Bronchial epithelial cell (primary cell): ENCODE results near the gene ZSCAN5A. TPM values are rescaled to one million over a fixed set of nuclear protein-coding genes. Genes with fewer than 3 reads are reported as not detected.
"Not testable (repeated sequence)": the region's sequence is repeated elsewhere in the genome, so short reads cannot be mapped to it uniquely, and the experiment has no call there.

Experiments used
- DNase-seq: peaks from one replicate; pipeline ENCODE4 v3.0.0-alpha.2; 2010; ENCODE audit warnings: low read depth
- FAIRE-seq: peaks from 2 replicates; lab custom pipeline; 2011; peaks lifted over from hg19 to GRCh38; lab: Jason Lieb, UNC
- H3K27me3 ChIP-seq: 2 replicates; pipeline ENCODE4 v1.5.1; 2011; ENCODE audit warnings: low read length; ENCODE audit not compliant: control insufficient read depth, insufficient read depth
- H3K36me3 ChIP-seq: 2 replicates; pipeline ENCODE4 v1.5.1; 2011; ENCODE audit warnings: low read length; ENCODE audit not compliant: control insufficient read depth, insufficient read depth
- H3K4me3 ChIP-seq: 2 replicates; pipeline ENCODE4 v1.5.1; 2011; ENCODE audit warnings: mild to moderate bottlenecking, low read depth, low read length, control low read depth
- CTCF ChIP-seq: IDR thresholded peaks from 2 replicates; pipeline ENCODE4 v1.5.1; 2011; ENCODE audit warnings: mild to moderate bottlenecking, moderate library complexity, low read length, control low read depth, inconsistent platforms; ENCODE audit not compliant: insufficient read depth, severe bottlenecking
- total RNA-seq: library from RNA; depleted of rRNA; stranded (reverse); fragments of >200 nt; gene quantifications from 2 replicates; pipeline ENCODE4 v1.2.1, GENCODE V29; 2014

The ZSCAN5A gene
- total RNA-seq, 1 donor from 2014 or later = 5.0 TPM

- FAIRE-seq (no peak), DNase-seq (no peak)
- no peak for TF ChIP-seq CTCF
- Histone ChIP-seq H3K27me3 (no peaks in the 10 kb centered on the region), H3K36me3 (no peaks in the 10 kb centered on the region), H3K4me3 (no peak overlapping the region)
Observed at GRCh38 chr19:56211718-56212117, 102.9 kb downstream of the ZSCAN5A start.

DNA sequence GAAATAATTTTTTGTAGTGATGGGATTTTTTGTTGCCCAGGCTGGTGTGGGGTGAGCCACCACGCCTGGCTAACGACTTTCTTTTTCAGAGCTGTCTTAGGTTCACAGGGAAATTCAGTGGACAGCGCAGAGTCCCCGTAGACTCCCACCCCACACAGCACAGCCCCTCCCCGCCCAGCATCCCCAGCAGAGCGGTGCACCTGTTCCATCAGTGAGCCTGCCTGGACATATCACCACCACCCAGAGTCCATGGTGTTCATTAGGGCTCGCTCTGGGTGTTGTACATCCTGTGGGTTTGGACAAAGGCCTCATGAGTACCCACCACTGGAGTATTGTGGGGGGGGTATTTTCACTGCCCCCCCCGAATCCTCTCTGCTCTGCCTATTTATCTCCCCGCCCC, 104.6 kb downstream of the ZSCAN5A start:
- FAIRE-seq, H3K4me3 ChIP-seq, H3K27me3 ChIP-seq, DNase-seq, H3K36me3 ChIP-seq: not testable (repeated sequence)

- Histone ChIP-seq H3K36me3 (no peaks in the 10 kb centered on the region), H3K27me3 (no peaks in the 10 kb centered on the region), H3K4me3 (no peak overlapping the region)
- FAIRE-seq (no peak), DNase-seq (no peak)
- TF ChIP-seq CTCF = no peak
Observed at GRCh38 chr19:56209091-56209490, 105.5 kb downstream of the ZSCAN5A start.

- FAIRE-seq, H3K4me3 ChIP-seq, DNase-seq, H3K27me3 ChIP-seq, H3K36me3 ChIP-seq: not testable (repeated sequence)
Observed at GRCh38 chr19:56207581-56207980, 107.1 kb downstream of the ZSCAN5A start.

GRCh38 chr19:56201973-56202372, 112.7 kb downstream of the ZSCAN5A start, which contains the start of gene ZSCAN5C:
Gene ZSCAN5C (plus strand): TSS chr19:56202273. CDS start chr19:56205914, 3,641 bp downstream.
- Histone ChIP-seq H3K36me3 (no peaks in the 10 kb centered on the region), H3K4me3 (no peak within 1 kb of the TSS), H3K27me3 (no peaks in the 10 kb centered on the region)
- no peak for TF ChIP-seq CTCF
- DNase-seq (no peak), FAIRE-seq (no peak)

DNA sequence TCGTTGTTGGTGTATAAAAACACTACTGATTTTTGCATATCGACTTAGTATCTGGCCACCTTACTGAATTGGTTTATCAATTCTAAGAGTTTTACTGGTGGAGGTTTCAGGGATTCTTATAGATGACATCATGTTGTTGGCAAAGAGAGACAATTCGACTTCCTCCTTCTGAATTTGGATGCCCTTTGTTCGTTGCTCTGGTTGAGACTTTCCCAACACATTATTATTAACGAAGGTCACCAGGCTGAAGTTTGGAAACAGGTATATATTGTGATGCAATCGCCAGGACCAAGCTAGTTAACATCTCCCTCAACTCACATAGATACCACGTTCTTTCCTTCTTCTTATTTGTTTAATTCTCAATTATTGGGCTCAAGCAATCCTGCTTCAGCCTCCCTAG, 115.0 kb downstream of the ZSCAN5A start:
- Histone ChIP-seq H3K36me3 (no peaks in the 10 kb centered on the region), H3K27me3 (no peaks in the 10 kb centered on the region), H3K4me3 (no peak overlapping the region)
- TF ChIP-seq CTCF = no peak
- no peak for DNase-seq
- no peak for FAIRE-seq

DNA sequence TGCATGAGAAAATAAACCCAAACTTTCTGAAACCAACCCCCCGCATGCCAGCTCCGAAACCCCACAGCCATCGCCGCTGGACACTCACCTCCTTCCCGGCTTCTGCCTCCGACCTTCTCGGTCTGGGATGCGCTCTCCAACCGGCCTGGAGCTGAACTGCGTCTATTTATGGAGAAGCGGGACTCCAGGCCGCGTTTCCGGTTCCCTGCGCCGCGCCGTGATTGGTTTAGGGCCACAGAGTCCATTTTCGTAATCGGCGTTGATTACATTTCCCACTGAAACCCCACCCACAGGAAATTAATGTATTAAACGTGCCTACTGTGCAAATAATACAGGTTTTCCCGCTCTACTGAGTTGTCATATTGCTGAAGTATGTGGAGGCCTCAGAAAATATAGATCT, 117.0 kb downstream of the ZSCAN5A start, which contains the start of gene ZSCAN5B:
Gene ZSCAN5B (minus strand): TSS at position 138 of the 400 bp plus-strand sequence. CDS start 4,731 bp downstream, outside the sequence.
- not testable (repeated sequence) for H3K36me3 ChIP-seq, DNase-seq, FAIRE-seq, H3K27me3 ChIP-seq, H3K4me3 ChIP-seq
